CD4-positive, alpha-beta T cell treated with Interleukin-4 for 1 hour (primary cell): Measurements from ENCODE around the gene SERPINA12.

ENCODE experiments used
- DNase-seq, 2 donors: peaks; one replicate each; pipeline ENCODE4 v3.0.0-alpha.2; 2020 to 2022

Gene SERPINA12, protein sequence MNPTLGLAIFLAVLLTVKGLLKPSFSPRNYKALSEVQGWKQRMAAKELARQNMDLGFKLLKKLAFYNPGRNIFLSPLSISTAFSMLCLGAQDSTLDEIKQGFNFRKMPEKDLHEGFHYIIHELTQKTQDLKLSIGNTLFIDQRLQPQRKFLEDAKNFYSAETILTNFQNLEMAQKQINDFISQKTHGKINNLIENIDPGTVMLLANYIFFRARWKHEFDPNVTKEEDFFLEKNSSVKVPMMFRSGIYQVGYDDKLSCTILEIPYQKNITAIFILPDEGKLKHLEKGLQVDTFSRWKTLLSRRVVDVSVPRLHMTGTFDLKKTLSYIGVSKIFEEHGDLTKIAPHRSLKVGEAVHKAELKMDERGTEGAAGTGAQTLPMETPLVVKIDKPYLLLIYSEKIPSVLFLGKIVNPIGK

GRCh38 chr14:94509356-94509755 lies at the start of gene SERPINA12:
TSS of gene SERPINA12 (minus strand) at chr14:94509469. CDS start at chr14:94498397, 11,072 bp downstream.
- DNase-seq: no peak

- no peak for DNase-seq
These were observed 49.6 kb upstream of the SERPINA12 start for GRCh38 chr14:94558842-94559241.

- no peak for DNase-seq
These were observed 48.1 kb upstream of the SERPINA12 start for GRCh38 chr14:94557327-94557726.

GRCh38 chr14:94555991-94556390 lies 46.7 kb upstream of the SERPINA12 start:
- no peak for DNase-seq

- no peak for DNase-seq
These were observed 40.8 kb upstream of the SERPINA12 start for GRCh38 chr14:94550041-94550440.

DNA sequence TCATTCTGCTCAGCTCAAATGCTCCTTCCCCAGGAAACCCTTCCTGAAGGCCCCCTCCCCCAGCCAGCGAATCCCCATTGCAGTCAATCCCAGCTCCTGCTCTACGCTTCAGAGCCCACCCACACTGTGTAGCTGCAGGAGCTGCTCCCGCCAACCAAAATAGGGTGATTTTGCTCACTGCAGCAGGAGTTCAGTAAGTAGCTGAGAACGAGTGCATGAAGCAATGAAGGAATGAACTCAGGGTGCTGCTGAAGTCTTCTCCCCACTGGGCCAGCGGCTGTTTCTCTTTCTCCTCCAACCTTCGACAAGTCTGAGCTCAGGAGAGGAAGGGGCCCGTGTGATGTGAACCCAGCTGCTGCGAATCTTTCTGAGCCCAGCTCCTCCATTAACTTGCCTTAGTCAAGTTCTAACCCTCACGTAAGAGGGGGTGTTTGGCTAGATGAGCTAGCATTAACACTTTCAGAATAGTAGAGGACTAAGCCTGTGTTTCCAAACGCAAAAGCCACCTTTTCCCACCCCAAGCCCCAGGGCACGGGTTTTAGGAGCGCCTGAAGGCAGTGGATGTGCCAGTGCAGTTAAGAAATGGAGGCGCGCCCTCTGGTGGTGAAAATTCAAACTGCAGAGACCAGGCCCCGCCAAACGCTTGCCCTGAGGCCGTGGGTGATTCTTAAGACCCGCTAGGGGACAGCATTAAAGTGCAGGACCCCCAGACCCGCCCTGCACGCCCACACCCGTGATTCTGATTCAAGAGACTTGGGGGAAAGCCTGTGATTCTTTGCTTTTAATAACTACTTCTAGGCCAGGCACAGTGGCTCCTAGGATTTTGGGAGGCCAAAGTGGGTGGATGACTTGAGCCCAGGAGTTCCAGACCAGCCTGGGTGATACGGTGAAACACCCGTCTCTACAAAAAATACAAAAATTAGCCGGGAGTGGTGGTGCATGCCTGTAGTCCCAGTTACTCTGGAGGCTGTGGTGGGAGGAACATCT lies 40.0 kb upstream of the SERPINA12 start:
- peak; percentile 22 to 32 for DNase-seq

DNA sequence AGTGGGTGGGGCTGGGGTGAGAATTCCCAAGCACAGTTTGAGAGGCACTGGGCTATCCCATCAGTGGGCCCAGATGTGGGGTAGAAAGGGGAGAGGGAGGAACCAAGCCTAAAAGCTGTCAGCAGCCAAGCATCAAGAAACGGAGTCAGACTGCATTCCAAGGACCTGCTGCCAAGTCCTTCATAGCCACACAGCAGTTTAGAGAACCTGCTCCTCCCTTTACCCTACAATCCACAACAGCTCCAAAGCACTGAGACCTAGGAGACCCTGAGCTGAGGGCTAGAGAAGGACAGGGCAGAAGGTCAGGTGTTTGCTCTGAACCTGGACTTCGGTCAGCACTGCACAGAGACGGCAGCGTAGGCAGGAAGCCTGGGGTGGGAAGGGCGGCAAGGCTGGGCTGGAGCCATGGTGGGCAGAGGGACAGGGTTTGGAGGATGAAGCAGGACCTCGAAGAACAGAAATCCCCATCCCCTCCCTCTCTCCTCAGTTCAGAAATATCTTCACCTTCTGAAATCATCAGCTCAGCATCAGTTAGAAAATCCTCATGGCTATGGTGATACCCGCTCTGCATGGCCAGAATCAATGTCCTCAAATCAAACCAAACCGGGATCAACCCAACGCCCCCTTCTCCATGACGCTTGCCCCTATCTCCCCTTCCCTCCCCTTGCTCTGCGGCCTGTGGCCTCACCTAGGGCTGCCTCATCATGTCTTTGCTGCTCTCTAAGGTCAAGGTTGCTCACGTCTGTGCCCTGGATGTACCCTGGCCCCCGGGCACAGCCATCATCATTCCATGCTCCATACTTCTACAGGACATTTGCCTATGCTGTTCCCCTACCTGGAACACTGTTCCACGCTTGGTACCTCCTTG lies 39.1 kb upstream of the SERPINA12 start:
- no peak for DNase-seq

DNA sequence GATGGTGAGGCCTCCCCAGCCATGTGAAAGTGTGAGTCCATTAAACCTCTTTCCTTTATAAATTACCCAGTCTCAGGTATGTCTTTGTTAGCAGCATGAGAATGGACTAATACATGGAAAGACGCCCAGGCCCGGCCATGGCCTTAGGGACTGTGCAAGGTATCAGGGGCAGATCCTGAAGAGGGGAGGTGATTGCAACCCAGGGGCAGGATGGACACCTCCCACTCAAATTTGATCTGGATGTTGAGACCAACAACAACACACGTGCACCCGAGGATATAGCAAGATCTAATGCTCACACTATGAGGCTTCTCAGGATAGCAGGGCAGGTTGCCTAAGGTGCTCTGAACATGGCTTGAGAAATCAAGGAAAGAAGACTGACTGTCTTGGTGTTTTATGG lies 38.5 kb upstream of the SERPINA12 start:
- no peak for DNase-seq

DNA sequence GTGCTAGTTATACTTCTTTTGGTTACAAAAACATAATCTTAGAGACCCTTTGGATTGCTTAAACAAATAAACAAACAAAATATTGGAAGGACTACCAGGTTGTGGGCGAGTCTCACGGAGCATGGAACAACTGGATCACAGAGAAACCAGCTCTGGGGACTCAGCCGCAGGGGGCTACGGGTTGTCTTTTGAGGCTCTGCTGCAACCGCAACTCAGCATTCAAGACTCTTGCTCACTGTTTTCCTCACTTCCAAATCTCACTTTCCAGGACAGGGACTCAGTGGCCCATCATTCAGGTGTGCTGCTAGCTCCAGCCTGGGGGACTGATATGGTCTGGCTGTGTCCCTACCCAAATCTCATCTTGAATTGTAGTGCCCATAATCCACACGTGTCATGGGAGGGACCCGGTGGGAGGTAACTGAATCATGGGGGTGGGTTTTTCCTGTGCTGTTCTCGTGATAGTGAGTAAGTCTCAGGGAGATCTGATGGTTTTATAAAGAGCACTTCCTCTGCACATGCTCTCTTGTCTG lies 37.9 kb upstream of the SERPINA12 start:
- DNase-seq: no peak

GRCh38 chr14:94545131-94545841 lies 36.0 kb upstream of the SERPINA12 start:
- no peak for DNase-seq

GRCh38 chr14:94544726-94545125 lies 35.5 kb upstream of the SERPINA12 start:
- no peak for DNase-seq

DNA sequence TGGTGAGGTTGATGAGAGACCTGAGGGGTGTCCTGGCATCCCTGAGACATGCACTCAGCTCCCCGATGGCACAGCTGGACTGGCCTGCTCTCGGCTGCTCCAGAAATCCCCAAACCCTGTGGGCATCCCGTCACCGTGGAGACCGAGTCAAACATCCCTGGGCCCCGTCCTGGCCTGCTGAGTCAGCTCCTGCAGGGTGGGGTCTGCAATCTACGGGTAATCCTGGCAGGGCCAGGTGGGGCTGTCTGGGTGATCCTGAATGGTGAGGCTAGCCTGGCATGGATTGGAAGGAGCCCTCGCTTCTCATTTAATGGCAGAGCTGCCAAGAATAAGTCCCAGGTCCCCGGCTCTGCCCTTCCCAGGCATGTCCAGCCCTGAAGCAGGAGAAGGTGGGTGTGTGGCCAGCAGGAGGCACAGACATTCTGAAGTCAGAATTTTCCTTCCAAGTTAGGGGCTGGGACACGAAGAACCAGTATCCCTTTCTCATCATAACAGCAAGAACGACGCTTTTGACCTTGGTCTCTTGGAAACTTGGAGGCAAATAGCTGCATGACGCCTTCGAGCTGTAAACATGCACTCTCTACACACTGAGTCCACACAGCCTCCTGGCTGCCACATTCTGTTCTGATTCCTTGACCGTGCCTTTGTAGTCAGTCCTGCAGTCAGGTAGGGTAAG lies 34.3 kb upstream of the SERPINA12 start:
- no peak for DNase-seq

DNA sequence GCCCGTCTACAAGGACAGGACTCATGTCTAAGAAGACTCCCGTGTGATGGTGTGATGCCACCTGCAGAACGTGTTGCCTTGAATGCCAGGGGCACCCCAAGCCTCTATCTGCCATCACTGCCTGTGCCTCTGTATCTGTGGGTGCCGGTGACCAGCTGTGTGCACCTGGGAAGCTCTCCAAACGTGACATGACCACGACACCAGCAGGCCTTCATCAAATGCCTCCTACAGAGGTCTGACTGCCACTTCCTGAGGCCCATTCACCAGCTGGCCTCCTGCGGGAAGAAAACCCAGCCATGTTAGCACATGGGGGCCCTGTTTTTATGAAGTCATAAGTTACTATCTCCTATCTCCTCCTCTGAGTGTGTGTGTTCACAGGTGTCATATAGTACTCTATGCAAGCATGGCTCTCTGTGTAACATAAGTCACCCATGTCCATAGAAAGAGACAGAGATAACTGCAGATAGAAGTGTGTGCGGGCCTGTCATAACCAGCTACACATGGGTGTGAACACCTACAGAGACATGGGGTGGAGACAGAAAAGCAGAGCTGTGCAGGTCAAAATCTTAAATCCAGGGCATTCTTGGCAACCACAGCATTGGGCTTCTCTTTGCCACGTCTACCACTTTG lies 33.7 kb upstream of the SERPINA12 start:
- no peak for DNase-seq

DNA sequence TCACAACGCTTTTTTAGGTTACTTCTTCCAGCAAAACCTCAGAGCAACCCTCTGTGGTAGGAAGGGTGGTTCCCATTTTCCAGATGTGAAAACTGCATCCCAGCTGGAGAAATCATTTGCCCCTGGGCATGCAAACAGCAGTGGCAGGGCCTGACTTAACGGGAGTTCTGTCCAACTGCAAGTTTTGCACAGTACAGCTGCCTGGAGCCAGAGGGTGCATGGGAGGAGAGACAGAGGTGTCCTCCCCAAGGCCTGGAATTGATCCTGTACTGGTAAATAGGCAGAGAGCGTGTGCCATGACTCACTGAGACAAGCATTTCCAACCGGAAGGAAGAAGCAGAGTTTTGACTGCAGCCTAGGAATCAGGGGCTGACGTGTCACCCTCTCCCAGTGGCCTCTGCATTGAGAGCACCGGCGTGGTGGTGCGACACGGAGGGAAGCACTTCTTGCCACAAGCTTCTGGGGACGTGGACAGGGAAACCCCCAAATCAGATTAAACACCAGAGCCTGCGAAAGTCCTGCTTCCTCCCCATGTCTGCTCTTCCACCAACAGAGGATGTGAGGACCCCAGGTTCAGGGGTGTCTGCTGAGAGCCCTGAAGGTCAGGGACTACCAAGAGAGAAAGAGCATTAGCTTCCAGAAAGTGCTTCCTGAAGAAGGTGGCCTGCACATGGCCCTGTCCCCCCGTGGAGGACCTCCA lies 33.0 kb upstream of the SERPINA12 start:
- DNase-seq: no peak

DNA sequence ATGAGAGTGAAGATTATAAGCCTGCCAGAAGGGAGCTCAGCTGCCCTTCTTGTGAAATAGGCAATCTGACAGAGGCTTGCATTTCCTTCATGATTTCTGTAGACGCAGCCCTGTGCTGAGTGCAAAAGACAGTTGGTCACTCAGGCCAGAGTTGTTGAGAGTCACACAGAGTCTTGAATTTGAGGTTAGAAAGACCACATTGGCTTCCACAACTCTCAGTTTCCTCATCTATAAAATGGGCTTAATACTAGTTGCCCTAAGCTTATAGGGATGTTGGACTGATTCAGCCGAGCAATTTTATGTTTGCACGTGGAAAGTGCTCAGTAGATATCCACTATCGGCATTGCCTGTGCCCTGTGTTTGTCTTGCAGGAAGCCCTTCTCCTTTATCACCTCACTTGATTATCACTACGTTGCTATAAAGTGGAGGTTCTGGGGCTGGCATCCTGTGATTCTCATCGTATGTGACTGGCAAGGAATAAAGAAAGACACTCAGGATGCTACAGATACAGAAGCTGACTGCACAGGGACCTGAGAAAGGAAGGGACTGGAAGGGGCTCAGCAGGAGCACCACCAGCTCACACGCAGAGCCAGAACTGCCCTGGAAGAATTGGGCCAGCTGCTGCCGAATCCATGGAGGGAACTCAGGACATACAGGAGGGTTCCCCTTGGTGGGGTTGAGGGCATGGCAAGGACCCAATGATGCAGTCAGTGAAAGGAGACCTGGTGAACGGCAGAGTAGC lies 32.1 kb upstream of the SERPINA12 start:
- no peak for DNase-seq

GRCh38 chr14:94540031-94540794 lies 30.9 kb upstream of the SERPINA12 start:
- no peak for DNase-seq

DNA sequence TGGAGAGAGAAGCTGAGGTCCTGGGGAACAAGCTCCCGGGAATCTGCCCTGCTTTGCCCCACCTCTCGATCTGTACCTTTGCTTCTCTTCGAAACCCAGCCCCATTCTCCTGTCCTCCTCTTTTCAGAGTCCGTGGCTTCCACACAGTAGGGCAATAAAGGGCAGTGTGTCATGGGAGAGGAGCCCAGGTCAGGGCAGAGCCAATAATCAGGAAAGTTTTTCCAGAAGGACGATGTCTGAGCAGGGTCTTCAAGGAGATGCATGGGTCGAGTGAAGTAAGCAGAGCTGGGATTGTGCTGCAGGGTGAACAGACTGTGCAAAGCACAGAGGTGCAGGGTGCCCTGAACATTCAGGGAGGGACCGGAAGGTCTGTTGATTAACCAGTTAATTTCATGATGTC lies 29.9 kb upstream of the SERPINA12 start:
- no peak for DNase-seq

DNA sequence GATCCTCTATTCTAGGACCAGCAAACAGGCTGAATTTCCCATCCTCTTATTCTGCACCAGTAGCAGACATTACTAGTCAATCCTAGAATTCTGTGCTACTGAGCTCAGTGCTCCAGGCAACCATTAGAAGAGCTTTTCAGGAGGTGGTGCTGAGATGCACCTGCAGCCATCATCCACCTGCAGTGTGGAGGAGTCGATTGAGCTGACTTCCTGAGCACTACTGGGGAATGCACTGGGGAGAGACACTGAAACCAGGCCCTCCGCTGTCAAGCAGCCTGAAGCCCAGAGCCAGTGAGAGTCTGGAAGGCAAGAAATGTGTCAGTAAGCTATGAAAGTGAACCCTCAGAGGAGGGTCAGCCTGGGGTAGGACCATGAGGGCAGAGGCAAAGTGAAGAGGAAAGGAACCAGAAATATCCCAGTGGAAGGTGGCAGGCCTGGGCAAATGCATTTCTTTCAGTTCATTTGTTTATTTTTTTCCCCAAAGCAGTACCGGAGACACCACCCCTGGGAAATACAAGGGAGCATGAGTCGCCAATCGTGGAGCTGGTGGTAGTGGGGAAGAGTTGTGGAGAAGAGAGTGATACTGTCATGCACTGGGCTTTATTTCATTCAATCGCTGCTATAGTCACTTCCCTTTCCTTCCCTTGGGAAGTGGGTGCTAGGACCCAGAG lies 28.9 kb upstream of the SERPINA12 start:
- no peak for DNase-seq
